HL-60 (cell line): ENCODE results near the gene ZNF22.

Experiments
- DNase-seq, 2 experiments: peaks; one replicate each; pipeline ENCODE4 v3.0.0-alpha.2; 2010 to 2020; ENCODE audit warnings: low read depth in 1 of 2, low spot score in 1 of 2
- H3K27ac ChIP-seq: fragments of 250-450 bp; sonication (Bioruptor Pico); replicated peaks from 2 replicates; pipeline ENCODE4 v1.5.1; 2020; ENCODE audit warnings: mild to moderate bottlenecking, moderate library complexity
- H3K27me3 ChIP-seq: fragments of 250-450 bp; sonication (Bioruptor Pico); 2 replicates; pipeline ENCODE4 v1.5.1; 2021; ENCODE audit warnings: mild to moderate bottlenecking, moderate library complexity; ENCODE audit not compliant: insufficient read depth, poor library complexity, severe bottlenecking
- H3K4me3 ChIP-seq: replicated peaks from 2 replicates; pipeline ENCODE4 v1.5.1; 2011; ENCODE audit warnings: mild to moderate bottlenecking, control low read depth, low read length; ENCODE audit not compliant: insufficient read depth
- GABPA ChIP-seq: IDR thresholded peaks from 2 replicates; pipeline ENCODE4 v1.6.1; 2012; ENCODE audit warnings: low read depth
- POLR2AphosphoS5 ChIP-seq: IDR thresholded peaks from 2 replicates; pipeline ENCODE4 v1.6.1; 2012; ENCODE audit warnings: low read depth
- REST ChIP-seq: IDR thresholded peaks from 2 replicates; pipeline ENCODE4 v1.6.1; 2012; ENCODE audit warnings: low read depth; ENCODE audit not compliant: insufficient replicate concordance
- SPI1 ChIP-seq: IDR thresholded peaks from 2 replicates; pipeline ENCODE4 v1.6.1; 2012; ENCODE audit warnings: low read depth, mild to moderate bottlenecking, borderline replicate concordance
- TF ChIP-seq, protein P1 (sequence below): IDR thresholded peaks from one replicate; pipeline ENCODE4 v1.5.1; 2011; ENCODE audit warnings: low read length, control low read depth, inconsistent platforms; ENCODE audit not compliant: insufficient read depth

ZNF22 gene

GRCh38 chr10:44961931-44962750 is 38.6 kb upstream of the ZNF22 start:
- no peaks in the 10 kb centered on the region for H3K27me3 ChIP-seq
- peak overlapping the region; percentile 97 for H3K27ac ChIP-seq
- DNase-seq: no peak
- H3K4me3 ChIP-seq: peak overlapping the region; percentile 75
- TF ChIP-seq GABPA: no peak
- TF ChIP-seq SPI1: no peak
- no peak for TF ChIP-seq POLR2AphosphoS5
- TF ChIP-seq, protein P1, sequence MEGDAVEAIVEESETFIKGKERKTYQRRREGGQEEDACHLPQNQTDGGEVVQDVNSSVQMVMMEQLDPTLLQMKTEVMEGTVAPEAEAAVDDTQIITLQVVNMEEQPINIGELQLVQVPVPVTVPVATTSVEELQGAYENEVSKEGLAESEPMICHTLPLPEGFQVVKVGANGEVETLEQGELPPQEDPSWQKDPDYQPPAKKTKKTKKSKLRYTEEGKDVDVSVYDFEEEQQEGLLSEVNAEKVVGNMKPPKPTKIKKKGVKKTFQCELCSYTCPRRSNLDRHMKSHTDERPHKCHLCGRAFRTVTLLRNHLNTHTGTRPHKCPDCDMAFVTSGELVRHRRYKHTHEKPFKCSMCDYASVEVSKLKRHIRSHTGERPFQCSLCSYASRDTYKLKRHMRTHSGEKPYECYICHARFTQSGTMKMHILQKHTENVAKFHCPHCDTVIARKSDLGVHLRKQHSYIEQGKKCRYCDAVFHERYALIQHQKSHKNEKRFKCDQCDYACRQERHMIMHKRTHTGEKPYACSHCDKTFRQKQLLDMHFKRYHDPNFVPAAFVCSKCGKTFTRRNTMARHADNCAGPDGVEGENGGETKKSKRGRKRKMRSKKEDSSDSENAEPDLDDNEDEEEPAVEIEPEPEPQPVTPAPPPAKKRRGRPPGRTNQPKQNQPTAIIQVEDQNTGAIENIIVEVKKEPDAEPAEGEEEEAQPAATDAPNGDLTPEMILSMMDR: no peak
- TF ChIP-seq REST: no peak

DNA sequence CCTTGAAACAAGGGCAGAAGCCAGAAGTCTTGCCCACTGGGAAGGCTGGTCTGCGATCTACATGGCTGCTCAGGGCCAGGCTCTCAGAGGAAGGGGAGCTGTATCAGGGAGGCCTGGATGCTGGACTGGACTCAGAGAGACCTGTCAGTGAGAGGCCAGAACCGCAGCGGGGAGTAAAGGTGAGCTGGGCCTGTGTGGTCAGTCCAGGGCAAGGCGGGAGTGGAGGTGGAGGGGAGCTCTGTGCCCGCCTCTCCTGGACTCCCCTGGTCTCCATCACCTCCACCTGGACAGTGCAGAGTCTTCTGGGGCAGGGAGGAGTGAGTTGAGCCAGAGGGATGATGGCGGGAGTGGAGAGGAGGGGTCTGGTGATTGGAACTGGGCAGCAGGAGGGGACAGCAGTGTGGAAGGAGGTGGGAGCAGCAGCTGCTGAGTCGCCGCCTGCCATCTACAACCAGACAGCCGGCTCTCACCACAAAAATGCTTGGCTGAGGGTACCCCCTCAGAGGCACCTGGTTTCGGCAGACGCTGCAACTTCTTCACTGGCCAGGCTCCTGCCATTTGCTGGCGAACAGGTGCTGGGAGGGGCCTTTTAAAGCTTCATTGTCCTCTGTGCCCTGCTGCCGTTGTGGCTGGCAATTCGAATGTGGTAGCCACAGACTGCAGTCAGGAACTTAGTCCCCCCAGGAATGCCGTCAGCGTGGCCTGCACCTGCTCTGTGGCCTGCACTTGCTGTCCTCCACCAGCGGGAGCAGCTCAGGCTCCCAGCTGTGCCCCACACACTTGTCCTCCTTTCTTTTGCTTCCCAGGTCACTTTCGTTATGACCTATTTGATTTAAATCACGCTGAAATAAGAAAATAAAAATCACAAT is 37.6 kb upstream of the ZNF22 start:
- Histone ChIP-seq H3K4me3 (peak overlapping the region; percentile 75), H3K27me3 (no peaks in the 10 kb centered on the region), H3K27ac (peak overlapping the region; percentile 97)
- peak in 1 of 2 experiments; percentile 69 for DNase-seq
- TF ChIP-seq POLR2AphosphoS5: peak; percentile 65
- no peak for TF ChIP-seq GABPA
- TF ChIP-seq, protein P1: peak; percentile 5
- no peak for TF ChIP-seq SPI1
- no peak for TF ChIP-seq REST

DNA sequence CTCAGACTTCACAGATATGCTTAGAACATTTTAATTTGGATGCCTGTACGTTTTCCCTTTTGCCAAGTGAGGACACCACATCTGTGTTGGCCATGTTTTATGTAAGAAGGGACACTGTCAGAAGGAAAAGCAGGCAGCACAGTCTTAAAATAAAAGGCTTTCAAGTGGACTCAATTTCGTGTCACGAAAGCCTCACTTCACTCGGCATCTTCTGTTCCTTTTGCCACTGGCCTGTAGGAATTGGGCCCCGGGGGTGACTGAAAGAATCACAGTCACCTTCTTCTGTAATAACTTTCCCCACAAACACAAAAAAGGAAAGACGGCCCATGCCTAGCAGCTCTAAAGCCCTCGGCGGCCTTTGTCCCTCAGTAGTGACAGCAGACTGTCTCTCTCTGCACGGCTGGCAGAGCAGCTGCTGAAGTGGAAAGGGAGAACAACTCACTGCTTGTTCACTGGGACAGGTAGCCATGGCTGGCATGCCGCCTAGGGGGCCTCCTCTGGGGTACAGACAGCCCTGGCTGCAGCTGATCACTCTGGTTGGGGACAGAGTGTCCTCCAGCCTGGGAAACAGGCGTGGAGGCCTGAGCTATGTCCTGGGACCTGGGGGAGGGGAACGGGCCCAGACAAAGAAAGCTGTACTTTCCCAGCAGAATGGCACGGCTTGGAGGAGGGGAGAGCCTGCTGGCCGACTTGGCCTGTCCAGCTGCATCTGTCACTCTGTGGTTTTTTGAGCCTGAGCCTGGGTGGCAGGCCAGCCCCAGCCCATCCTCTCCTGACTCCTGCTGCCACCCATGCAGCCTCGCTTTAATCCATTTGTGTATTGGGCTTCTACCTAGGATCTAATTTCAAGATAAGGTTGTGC is 36.7 kb upstream of the ZNF22 start:
- no peaks in the 10 kb centered on the region for H3K27me3 ChIP-seq
- peak overlapping the region; percentile 97 for H3K27ac ChIP-seq
- DNase-seq: no peak
- no peak for TF ChIP-seq REST
- TF ChIP-seq, protein P1: no peak
- no peak for TF ChIP-seq GABPA
- TF ChIP-seq POLR2AphosphoS5: no peak
- TF ChIP-seq SPI1: no peak
- H3K4me3 ChIP-seq: no peak overlapping the region
